Ovary (tissue), 3 donors: Measurements from ENCODE around the gene ZMAT3.

Experiments used
- CTCF ChIP-seq, 3 donors: fragments of 450-650 bp in 2 of 3; fragments of 200-600 bp in 1 of 3; IDR thresholded peaks; one replicate each; pipeline versions ENCODE4 v1.5.1 to v1.8.0; 2016 to 2022; ENCODE audit warnings: antibody characterized with exemption in 3 of 3, mild to moderate bottlenecking in 1 of 3
- POLR2A ChIP-seq: fragments of 450-650 bp; IDR thresholded peaks from one replicate; pipeline ENCODE4 v1.6.1; 2017; ENCODE audit warnings: antibody characterized with exemption, mild to moderate bottlenecking, moderate library complexity
- donor health status: DM: no; HTN: no; CAD: no.

- TF ChIP-seq POLR2A (no peak), CTCF (IDR thresholded peaks at IDR 0.05) (no peak)
These were observed 45.0 kb downstream of the ZMAT3 start for GRCh38 chr3:179026636-179027035.
